ENCODE data around the gene RALY.
A peak's percentile ranks its signal among the peaks of the same experiment; 100 is the strongest.

The RALY gene

GRCh38 chr20:34084227-34084923 lies 90.7 kb downstream of the RALY start:
- no peak for DNase-seq

- no peak for DNase-seq
These were observed 91.9 kb downstream of the RALY start for GRCh38 chr20:34085544-34086040.

- DNase-seq: no peak
These were observed 94.8 kb downstream of the RALY start for GRCh38 chr20:34088305-34089174.

- no peak for DNase-seq
These were observed 95.4 kb downstream of the RALY start for GRCh38 chr20:34089175-34089479.

GRCh38 chr20:34089655-34090345 lies 96.1 kb downstream of the RALY start:
- DNase-seq: peak; percentile 77

- no peak for DNase-seq
These were observed 96.9 kb downstream of the RALY start for GRCh38 chr20:34090645-34091044.

- DNase-seq: no peak
These were observed 98.0 kb downstream of the RALY start for GRCh38 chr20:34091637-34092200.

GRCh38 chr20:34093895-34094294 lies 100.2 kb downstream of the RALY start:
- DNase-seq: no peak

- no peak for DNase-seq
These were observed 102.1 kb downstream of the RALY start for GRCh38 chr20:34095825-34096224.

GRCh38 chr20:34096699-34097444 lies 103.2 kb downstream of the RALY start:
- DNase-seq: no peak

GRCh38 chr20:34098570-34098969 lies 104.9 kb downstream of the RALY start:
- DNase-seq: no peak

- no peak for DNase-seq
These were observed 106.0 kb downstream of the RALY start for GRCh38 chr20:34099675-34100074.

- DNase-seq: no peak
These were observed 106.9 kb downstream of the RALY start for GRCh38 chr20:34100576-34100975.

GRCh38 chr20:34102342-34102741 lies 108.6 kb downstream of the RALY start:
- DNase-seq: no peak

GRCh38 chr20:34104059-34104458 lies 110.3 kb downstream of the RALY start:
- no peak for DNase-seq

- no peak for DNase-seq
These were observed 112.4 kb downstream of the RALY start for GRCh38 chr20:34105978-34106675.

GRCh38 chr20:34108616-34109174 lies 115.0 kb downstream of the RALY start:
- DNase-seq: no peak

- no peak for DNase-seq
These were observed 115.7 kb downstream of the RALY start for GRCh38 chr20:34109442-34109841.

GRCh38 chr20:34110025-34110744 lies 116.5 kb downstream of the RALY start:
- no peak for DNase-seq

- DNase-seq: no peak
These were observed 117.3 kb downstream of the RALY start for GRCh38 chr20:34110745-34111641.

Measured in NCI-H1105 (cell line).